HepG2 (cell line): ENCODE results near the gene NEAT1. TPM values are rescaled to one million over a fixed set of nuclear protein-coding genes. Genes with fewer than 3 reads are reported as not detected.

Source experiments
- BRD4 ChIP-seq: sonication (generic); formaldehyde crosslinking; IDR thresholded peaks from 2 replicates; pipeline ENCODE4 v1.4.0; 2020; ENCODE audit warnings: missing genetic modification reagents
- JDP2 ChIP-seq: sonication (generic); formaldehyde crosslinking; IDR thresholded peaks from 2 replicates; pipeline ENCODE4 v1.8.1; 2022; ENCODE audit warnings: missing genetic modification reagents, borderline replicate concordance
- MAZ ChIP-seq, 2 experiments: sonication (generic) in 1 of 2; formaldehyde crosslinking in 1 of 2; IDR thresholded peaks; 2 replicates each; pipeline versions ENCODE4 v1.5.0 to v1.6.1; 2012 to 2020; ENCODE audit warnings: low read depth in 2 of 2, mild to moderate bottlenecking in 2 of 2, borderline replicate concordance in 1 of 2, improper control_type of control experiment in 1 of 2, low read length in 1 of 2, missing genetic modification reagents in 1 of 2, moderate library complexity in 1 of 2
- MEIS1 ChIP-seq: sonication (generic); formaldehyde crosslinking; IDR thresholded peaks from 2 replicates; pipeline ENCODE4 v1.9.0; 2021; ENCODE audit warnings: mild to moderate bottlenecking, missing genetic modification reagents, moderate library complexity, borderline replicate concordance
- POLR2AphosphoS2 ChIP-seq: IDR thresholded peaks from 2 replicates; pipeline ENCODE4 v1.6.1; 2011; ENCODE audit warnings: low read depth, low read length, improper control_type of control experiment
- RAD51 ChIP-seq: fragments of 450-650 bp; IDR thresholded peaks from 2 replicates; pipeline ENCODE4 v1.6.1; 2016; ENCODE audit warnings: borderline replicate concordance
- SALL2 ChIP-seq: sonication (generic); formaldehyde crosslinking; IDR thresholded peaks from 2 replicates; pipeline ENCODE4 v1.8.1; 2023; ENCODE audit warnings: mild to moderate bottlenecking, missing genetic modification reagents, inconsistent platforms
- SIX1 ChIP-seq: sonication (generic); formaldehyde crosslinking; IDR thresholded peaks from 2 replicates; pipeline ENCODE4 v1.4.0; 2020; ENCODE audit warnings: missing genetic modification reagents, borderline replicate concordance
- XRCC5 ChIP-seq: fragments of 200-400 bp; formaldehyde crosslinking; optimal IDR thresholded peaks from 2 replicates; pipeline ENCODE3; 2017; ENCODE audit warnings: mild to moderate bottlenecking, low read length
- ZBTB20 ChIP-seq: sonication (generic); formaldehyde crosslinking; IDR thresholded peaks from 2 replicates; pipeline ENCODE4 v1.8.1; 2023; ENCODE audit warnings: missing genetic modification reagents, low read depth, mild to moderate bottlenecking, borderline replicate concordance
- ZBTB39 ChIP-seq: sonication (generic); formaldehyde crosslinking; IDR thresholded peaks from 2 replicates; pipeline ENCODE4 v1.5.0; 2020; ENCODE audit warnings: missing genetic modification reagents
- ZNF253 ChIP-seq: sonication (generic); formaldehyde crosslinking; IDR thresholded peaks from 2 replicates; pipeline ENCODE4 v1.8.0; 2022; ENCODE audit warnings: mild to moderate bottlenecking, missing genetic modification reagents, borderline replicate concordance
- ZNF333 ChIP-seq: sonication (generic); formaldehyde crosslinking; IDR thresholded peaks from 2 replicates; pipeline ENCODE4 v1.4.0; 2020; ENCODE audit warnings: mild to moderate bottlenecking, missing genetic modification reagents, borderline replicate concordance
- ZNF513 ChIP-seq: sonication (generic); formaldehyde crosslinking; conservative IDR thresholded peaks from 2 replicates; pipeline ENCODE4 v1.5.0; 2020; ENCODE audit warnings: missing genetic modification reagents
- ZNF619 ChIP-seq: sonication (generic); formaldehyde crosslinking; IDR thresholded peaks from 2 replicates; pipeline ENCODE4 v1.4.0; 2020; ENCODE audit warnings: mild to moderate bottlenecking, missing genetic modification reagents
- ZNF644 ChIP-seq: IDR thresholded peaks from 2 replicates; pipeline ENCODE4 v1.6.1; 2016; ENCODE audit warnings: low read depth
- ZNF660 ChIP-seq: sonication (generic); formaldehyde crosslinking; IDR thresholded peaks from 2 replicates; pipeline ENCODE4 v1.5.1; 2020; ENCODE audit warnings: mild to moderate bottlenecking, low read depth, missing genetic modification reagents, borderline replicate concordance
- ZNF703 ChIP-seq: sonication (generic); formaldehyde crosslinking; IDR thresholded peaks from 2 replicates; pipeline ENCODE4 v1.5.1; 2020; ENCODE audit warnings: missing genetic modification reagents, mild to moderate bottlenecking, moderate library complexity, borderline replicate concordance
- ZNF740 ChIP-seq: sonication (generic); formaldehyde crosslinking; IDR thresholded peaks from 2 replicates; pipeline ENCODE4 v1.4.0; 2020; ENCODE audit warnings: missing genetic modification reagents
- polyA plus RNA-seq, 8 experiments: library from polyadenylated mRNA; depleted of rRNA in 3 of 8; stranded (reverse) in 7 of 8; unstranded in 1 of 8; fragments of >200 nt; fragmentation: Illumina TruSeq in 4 of 8; extraction: Trizol in 4 of 8; gene quantifications; 2 replicates each; pipeline versions ENCODE4 v1.2.1 to v1.2.3, GENCODE V29; 2011 to 2016; ENCODE audit warnings: low read depth in 4 of 8, missing spikeins in 1 of 8, mixed read lengths in 1 of 8; ENCODE audit not compliant: insufficient read depth in 1 of 8
- total RNA-seq, 5 experiments: library from RNA; depleted of rRNA; stranded (reverse); fragments of >200 nt; fragmentation: Illumina TruSeq; extraction: Trizol; gene quantifications; 2 replicates each; pipeline ENCODE4 v1.2.3, GENCODE V29; 2016; ENCODE audit warnings: low read depth in 1 of 5
- TF ChIP-seq, protein P1 (sequence below): sonication (generic); formaldehyde crosslinking; IDR thresholded peaks from 2 replicates; pipeline ENCODE4 v1.5.0; 2020; ENCODE audit warnings: mild to moderate bottlenecking, missing genetic modification reagents, moderate library complexity
- TF ChIP-seq, protein P2 (sequence below): sonication (generic); formaldehyde crosslinking; IDR thresholded peaks from 2 replicates; pipeline ENCODE4 v1.5.0; 2020; ENCODE audit warnings: missing genetic modification reagents, mild to moderate bottlenecking, borderline replicate concordance

The NEAT1 gene
- total and polyA plus RNA-seq, 2 of the 13 experiments (the other 11 are each of a cell fraction or from before 2014, with no cell fraction given): 20.5 to 41.2 TPM

DNA sequence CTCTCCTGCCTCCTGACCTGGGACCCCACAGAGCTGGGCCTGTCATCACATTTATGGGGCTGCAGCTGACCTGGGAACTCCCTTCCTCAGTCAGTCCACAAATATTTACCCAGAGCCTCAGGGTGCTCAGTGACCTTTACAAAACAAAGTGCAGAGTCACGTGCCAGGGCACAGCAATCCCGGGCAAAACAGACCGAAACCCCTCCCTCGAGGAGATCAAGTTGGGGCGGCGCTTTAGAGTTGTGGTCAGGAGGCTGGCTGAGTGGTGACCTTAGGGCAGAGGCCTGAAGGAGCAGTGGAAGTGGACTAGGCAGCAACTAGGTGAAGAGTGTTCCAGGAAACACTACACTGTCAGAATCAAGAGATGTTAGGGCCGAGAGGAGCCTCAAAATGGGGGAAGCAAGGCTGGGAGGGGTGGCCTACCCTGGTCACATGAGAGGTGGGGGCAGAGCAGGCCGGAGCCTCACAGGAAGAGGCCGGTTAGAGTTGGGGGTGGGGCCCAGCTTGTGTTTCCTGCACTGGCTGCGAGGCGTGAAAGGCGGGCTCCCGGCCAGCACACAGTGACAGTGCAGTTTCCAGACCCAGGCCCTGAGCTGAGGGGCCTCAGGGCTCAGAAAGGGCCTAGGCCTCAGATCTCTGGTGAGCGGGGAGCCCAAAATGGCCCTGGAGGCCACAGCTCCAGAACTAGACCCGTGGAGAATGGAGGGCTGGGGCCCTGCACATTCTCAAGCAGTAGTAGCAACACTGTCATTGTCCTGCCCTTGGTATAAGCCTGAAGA is 3.7 kb upstream of the NEAT1 start (continued):
- no peak for TF ChIP-seq ZBTB39
- TF ChIP-seq JDP2 (CRISPR knock-in tag): peak; percentile 93; the same call in 1 of the 2 replicates
- TF ChIP-seq SIX1 (CRISPR knock-in tag): peak; percentile 68; the same call in 1 of the 2 replicates
- TF ChIP-seq ZNF740: no peak; the same call in 1 of the 2 replicates
- no peak for TF ChIP-seq ZNF333
- TF ChIP-seq ZNF619 (CRISPR knock-in tag): no peak
- TF ChIP-seq ZNF703: peak; percentile 89; the same call in 1 of the 2 replicates
- no peak; the same call in 1 of the 2 replicates for TF ChIP-seq ZNF253 (CRISPR knock-in tag)
- TF ChIP-seq SALL2 (CRISPR knock-in tag): peak; percentile 88
- TF ChIP-seq, protein P1, sequence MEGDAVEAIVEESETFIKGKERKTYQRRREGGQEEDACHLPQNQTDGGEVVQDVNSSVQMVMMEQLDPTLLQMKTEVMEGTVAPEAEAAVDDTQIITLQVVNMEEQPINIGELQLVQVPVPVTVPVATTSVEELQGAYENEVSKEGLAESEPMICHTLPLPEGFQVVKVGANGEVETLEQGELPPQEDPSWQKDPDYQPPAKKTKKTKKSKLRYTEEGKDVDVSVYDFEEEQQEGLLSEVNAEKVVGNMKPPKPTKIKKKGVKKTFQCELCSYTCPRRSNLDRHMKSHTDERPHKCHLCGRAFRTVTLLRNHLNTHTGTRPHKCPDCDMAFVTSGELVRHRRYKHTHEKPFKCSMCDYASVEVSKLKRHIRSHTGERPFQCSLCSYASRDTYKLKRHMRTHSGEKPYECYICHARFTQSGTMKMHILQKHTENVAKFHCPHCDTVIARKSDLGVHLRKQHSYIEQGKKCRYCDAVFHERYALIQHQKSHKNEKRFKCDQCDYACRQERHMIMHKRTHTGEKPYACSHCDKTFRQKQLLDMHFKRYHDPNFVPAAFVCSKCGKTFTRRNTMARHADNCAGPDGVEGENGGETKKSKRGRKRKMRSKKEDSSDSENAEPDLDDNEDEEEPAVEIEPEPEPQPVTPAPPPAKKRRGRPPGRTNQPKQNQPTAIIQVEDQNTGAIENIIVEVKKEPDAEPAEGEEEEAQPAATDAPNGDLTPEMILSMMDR: no peak
- TF ChIP-seq, protein P2, sequence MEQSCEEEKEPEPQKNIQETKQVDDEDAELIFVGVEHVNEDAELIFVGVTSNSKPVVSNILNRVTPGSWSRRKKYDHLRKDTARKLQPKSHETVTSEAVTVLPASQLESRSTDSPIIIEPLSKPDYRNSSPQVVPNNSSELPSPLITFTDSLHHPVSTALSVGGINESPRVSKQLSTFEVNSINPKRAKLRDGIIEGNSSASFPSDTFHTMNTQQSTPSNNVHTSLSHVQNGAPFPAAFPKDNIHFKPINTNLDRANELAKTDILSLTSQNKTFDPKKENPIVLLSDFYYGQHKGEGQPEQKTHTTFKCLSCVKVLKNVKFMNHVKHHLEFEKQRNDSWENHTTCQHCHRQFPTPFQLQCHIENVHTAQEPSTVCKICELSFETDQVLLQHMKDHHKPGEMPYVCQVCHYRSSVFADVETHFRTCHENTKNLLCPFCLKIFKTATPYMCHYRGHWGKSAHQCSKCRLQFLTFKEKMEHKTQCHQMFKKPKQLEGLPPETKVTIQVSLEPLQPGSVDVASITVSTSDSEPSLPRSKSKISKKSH (CRISPR knock-in tag): no peak; the same call in 1 of the 2 replicates
- TF ChIP-seq MEIS1 (CRISPR knock-in tag): peak; percentile 60
- no peak for TF ChIP-seq ZNF660 (CRISPR knock-in tag)
- no peak; the same call in 1 of the 2 replicates for TF ChIP-seq ZNF644 (CRISPR knock-in tag)
- TF ChIP-seq ZNF513 (CRISPR knock-in tag): no peak
- peak; percentile 90 for TF ChIP-seq ZBTB20 (CRISPR knock-in tag)
- TF ChIP-seq POLR2AphosphoS2: peak; percentile 67; the same call in 1 of the 2 replicates
- peak; percentile 83 for TF ChIP-seq MAZ (IDR thresholded peaks at IDR 0.05; ENCODE audit: borderline replicate concordance, low read depth, low read length)
- TF ChIP-seq MAZ (CRISPR knock-in tag; IDR thresholded peaks at IDR 0.05; ENCODE audit: low read depth): peak; percentile 91
- TF ChIP-seq RAD51: peak; percentile 87
- no peak for TF ChIP-seq XRCC5
- TF ChIP-seq BRD4 (CRISPR knock-in tag): peak; percentile 85; the same call in 1 of the 2 replicates
